H1 (cell line): ENCODE measurements around the gene MRPL20. TPM values are rescaled to one million over a fixed set of nuclear protein-coding genes. Genes with fewer than 3 reads are reported as not detected.

Experiments used
- CTCF ChIA-PET: fragments of 300-600 bp; sonication (Branson Sonifier 250); formaldehyde crosslinking; loops from one replicate; lab custom pipeline; 2021; ENCODE audit not compliant: partially characterized antibody; lab: Charles Lee
- POLR2A ChIA-PET: fragments of 300-600 bp; sonication (Branson Sonifier 250); formaldehyde crosslinking; loops from one replicate; lab custom pipeline; 2021; ENCODE audit warnings: inconsistent platforms; ENCODE audit not compliant: partially characterized antibody; lab: Charles Lee
- DNase-seq, 2 experiments: peaks; one replicate each; pipeline versions ENCODE4 v3.0.0 to v3.0.0-alpha.2; 2010 to 2022; ENCODE audit warnings: low spot score in 2 of 2, low read depth in 1 of 2, mixed read lengths in 1 of 2
- FAIRE-seq: peaks from 2 replicates; lab custom pipeline; 2011; peaks lifted over from hg19 to GRCh38; lab: Jason Lieb, UNC
- H2AFZ ChIP-seq: 2 replicates; pipeline ENCODE4 v1.8.1; 2012; ENCODE audit warnings: low read length, inconsistent platforms
- H2AK5ac ChIP-seq: 2 replicates; pipeline ENCODE4 v1.6.1; 2013; ENCODE audit warnings: low read depth, low read length
- H2BK120ac ChIP-seq: replicated peaks from 2 replicates; pipeline ENCODE3; 2013; ENCODE audit warnings: low read depth, low read length, inconsistent platforms
- H2BK12ac ChIP-seq: 2 replicates; pipeline ENCODE4 v1.6.1; 2013; ENCODE audit warnings: low read depth, low read length
- H2BK15ac ChIP-seq: 2 replicates; pipeline ENCODE4 v1.6.1; 2013; ENCODE audit warnings: low read length
- H2BK20ac ChIP-seq: 2 replicates; pipeline ENCODE4 v1.6.1; 2013; ENCODE audit warnings: low read length
- H2BK5ac ChIP-seq: 2 replicates; pipeline ENCODE4 v1.6.1; 2013; ENCODE audit warnings: low read depth, low read length
- H3K14ac ChIP-seq: 2 replicates; pipeline ENCODE4 v1.6.1; 2013; ENCODE audit warnings: inconsistent platforms; ENCODE audit not compliant: insufficient read length
- H3K18ac ChIP-seq: 2 replicates; pipeline ENCODE4 v1.6.1; 2013; ENCODE audit warnings: low read length; ENCODE audit errors: extremely low read depth
- H3K23ac ChIP-seq: 2 replicates; pipeline ENCODE4 v1.6.1; 2013; ENCODE audit warnings: inconsistent platforms; ENCODE audit not compliant: insufficient read length
- H3K23me2 ChIP-seq: 2 replicates; pipeline ENCODE4 v1.6.1; 2013; ENCODE audit warnings: low read depth, low read length
- H3K27ac ChIP-seq: 2 replicates; pipeline ENCODE4 v1.6.1; 2011; ENCODE audit warnings: low read depth, low read length, inconsistent platforms
- H3K27me3 ChIP-seq, 4 experiments: replicated peaks in 1 of 4; 1 replicate in 1 of 4; 2 replicates in 3 of 4; pipeline versions ENCODE4 v1.6.1 to v1.8.1; 2011 to 2013; ENCODE audit warnings: low read length in 3 of 4, mild to moderate bottlenecking in 3 of 4, inconsistent platforms in 2 of 4, mixed read lengths in 2 of 4, moderate library complexity in 1 of 4; ENCODE audit not compliant: control insufficient read depth in 3 of 4, insufficient read depth in 3 of 4; ENCODE audit errors: extremely low read depth in 1 of 4
- H3K36me3 ChIP-seq, 4 experiments: 2 replicates each; pipeline versions ENCODE4 v1.6.1 to v1.8.1; 2011 to 2013; ENCODE audit warnings: mild to moderate bottlenecking in 4 of 4, low read length in 3 of 4, moderate library complexity in 2 of 4, control low read depth in 1 of 4, inconsistent platforms in 1 of 4; ENCODE audit not compliant: insufficient read depth in 4 of 4, control insufficient read depth in 2 of 4
- H3K4ac ChIP-seq: replicated peaks from 2 replicates; pipeline ENCODE3; 2013; ENCODE audit warnings: low read length, low read depth, mixed read lengths, inconsistent platforms; ENCODE audit not compliant: insufficient read length
- H3K4me1 ChIP-seq, 4 experiments: replicated peaks in 1 of 4; 1 replicate in 1 of 4; 2 replicates in 3 of 4; pipeline versions ENCODE4 v1.6.1 to v1.8.1; 2011 to 2013; ENCODE audit warnings: low read length in 3 of 4, inconsistent platforms in 2 of 4, mixed read lengths in 1 of 4; ENCODE audit not compliant: insufficient read depth in 4 of 4, control insufficient read depth in 3 of 4
- H3K4me2 ChIP-seq, 2 experiments: 2 replicates each; pipeline versions ENCODE4 v1.6.1 to v1.8.1; 2011 to 2013; ENCODE audit warnings: low read depth in 2 of 2, low read length in 2 of 2, control low read depth in 1 of 2, inconsistent platforms in 1 of 2, mild to moderate bottlenecking in 1 of 2; ENCODE audit not compliant: insufficient read depth in 1 of 2
- H3K4me3 ChIP-seq, 4 experiments: fragments of 200-600, 300-600 bp in 1 of 4; sonication (generic), shearing (Covaris generic), sonication (Bioruptor Twin) in 1 of 4; 2 replicates each; pipeline versions ENCODE4 v1.5.1 to v1.8.1; 2011 to 2016; ENCODE audit warnings: low read length in 4 of 4, low read depth in 3 of 4, control low read depth in 2 of 4, inconsistent platforms in 2 of 4, mild to moderate bottlenecking in 2 of 4, mixed read lengths in 1 of 4, moderate library complexity in 1 of 4; ENCODE audit not compliant: insufficient read depth in 2 of 4; ENCODE audit errors: extremely low read depth in 1 of 4
- H3K56ac ChIP-seq: replicated peaks from 2 replicates; pipeline ENCODE3; 2013; ENCODE audit warnings: low read depth, mild to moderate bottlenecking, mixed read lengths, low read length, inconsistent platforms; ENCODE audit not compliant: insufficient read length
- H3K79me1 ChIP-seq: 2 replicates; pipeline ENCODE4 v1.6.1; 2013; ENCODE audit warnings: low read depth, low read length, control low read depth
- H3K79me2 ChIP-seq, 2 experiments: 2 replicates each; pipeline versions ENCODE4 v1.6.1 to v1.8.1; 2012 to 2013; ENCODE audit warnings: low read length in 2 of 2, mild to moderate bottlenecking in 2 of 2, inconsistent platforms in 1 of 2; ENCODE audit not compliant: insufficient read depth in 2 of 2, control insufficient read depth in 1 of 2
- H3K9ac ChIP-seq, 4 experiments: replicated peaks in 1 of 4; 1 replicate in 1 of 4; 2 replicates in 3 of 4; pipeline versions ENCODE4 v1.6.1 to v1.8.1; 2011 to 2013; ENCODE audit warnings: low read depth in 3 of 4, low read length in 3 of 4, control low read depth in 2 of 4, mild to moderate bottlenecking in 2 of 4, moderate library complexity in 2 of 4, inconsistent platforms in 1 of 4; ENCODE audit errors: extremely low read depth in 1 of 4
- H3K9me3 ChIP-seq, 2 experiments: 2 replicates each; pipeline versions ENCODE4 v1.6.1 to v1.8.1; 2012 to 2013; ENCODE audit warnings: mild to moderate bottlenecking in 2 of 2, moderate library complexity in 2 of 2, control low read depth in 1 of 2, inconsistent platforms in 1 of 2, low read depth in 1 of 2, low read length in 1 of 2, mixed read lengths in 1 of 2; ENCODE audit not compliant: insufficient read depth in 2 of 2
- H4K20me1 ChIP-seq, 2 experiments: replicated peaks in 1 of 2; 2 replicates each; pipeline versions ENCODE3 to v1.8.1; 2011 to 2013; ENCODE audit warnings: inconsistent platforms in 2 of 2, low read length in 2 of 2, mild to moderate bottlenecking in 1 of 2; ENCODE audit not compliant: insufficient read depth in 2 of 2, control insufficient read depth in 1 of 2
- H4K5ac ChIP-seq: 2 replicates; pipeline ENCODE4 v1.6.1; 2013; ENCODE audit warnings: low read length, low read depth, mixed read lengths, inconsistent platforms; ENCODE audit not compliant: insufficient read length
- H4K8ac ChIP-seq: 2 replicates; pipeline ENCODE4 v1.8.0; 2013; ENCODE audit warnings: mild to moderate bottlenecking, moderate library complexity, low read length, inconsistent platforms; ENCODE audit not compliant: insufficient read depth; ENCODE audit errors: extremely low read depth
- H4K91ac ChIP-seq: replicated peaks from 2 replicates; pipeline ENCODE3; 2013; ENCODE audit warnings: low read length, mixed read lengths, inconsistent platforms; ENCODE audit not compliant: insufficient read length
- KDM1A ChIP-seq: fragments of 200-600, 300-600 bp; sonication (generic); IDR thresholded peaks from 2 replicates; pipeline ENCODE4 v1.7.1; 2016; ENCODE audit warnings: mild to moderate bottlenecking, low read length, borderline replicate concordance
- MAX ChIP-seq: IDR thresholded peaks from 2 replicates; pipeline ENCODE4 v1.6.1; 2012; ENCODE audit warnings: inconsistent platforms
- POLR2AphosphoS5 ChIP-seq: IDR thresholded peaks from 2 replicates; pipeline ENCODE4 v1.6.1; 2011; ENCODE audit warnings: low read depth, low read length
- RAD21 ChIP-seq, 2 experiments: IDR thresholded peaks in 1 of 2; conservative IDR thresholded peaks in 1 of 2; 2 replicates each; pipeline ENCODE4 v1.6.1; 2011; ENCODE audit warnings: low read depth in 2 of 2, low read length in 2 of 2, improper control_type of control experiment in 1 of 2, inconsistent platforms in 1 of 2, mild to moderate bottlenecking in 1 of 2, moderate library complexity in 1 of 2
- TCF12 ChIP-seq: IDR thresholded peaks from 2 replicates; pipeline ENCODE4 v1.6.1; 2011; ENCODE audit warnings: low read depth, mild to moderate bottlenecking, low read length
- WGBS, 2 experiments: shearing (Covaris generic) in 1 of 2; methylation state at CpG; one replicate each; pipeline versions ENCODE4 v1.1.6 to v1.1.7; 2013 to 2015; ENCODE audit warnings: low lambda C conversion rate in 2 of 2, mixed read lengths in 2 of 2, inconsistent platforms in 1 of 2, low coverage in 1 of 2, missing lambda C conversion rate in 1 of 2; ENCODE audit not compliant: insufficient replicate concordance in 2 of 2, insufficient coverage in 1 of 2, insufficient read length in 1 of 2; ENCODE audit errors: extremely low coverage in 1 of 2, missing lambda C conversion rate in 1 of 2; 5-methylcytosine and 5-hydroxymethylcytosine counted together
- polyA plus RNA-seq, 7 experiments: library from polyadenylated mRNA; depleted of rRNA in 3 of 7; stranded (reverse) in 5 of 7; unstranded in 2 of 7; fragments of >200 nt in 5 of 7; fragments of 200-250 nt in 2 of 7; gene quantifications; 1 replicate in 5 of 7; 2 replicates in 1 of 7; 4 replicates in 1 of 7; pipeline versions ENCODE4 v1.2.1 to v1.2.3, GENCODE V29; 2011 to 2013; ENCODE audit warnings: missing spikeins in 2 of 7, mixed read lengths in 2 of 7
- total RNA-seq: library from RNA; stranded (reverse); fragmentation: NEBNext Ultra II Directional; extraction: Animal tissue kit (Norgen Biotek cat#: 25700); gene quantifications from 2 replicates; pipeline ENCODE4 v1.2.1, GENCODE V29; 2021

Gene MRPL20
- total and polyA plus RNA-seq, 2 of the 8 experiments (the other 6 are each of a cell fraction or from before 2014, with no cell fraction given): 126 to 151 TPM

- peak overlapping the region; percentile 89 for H4K5ac ChIP-seq
- peak overlapping the region; percentile 84 for H4K91ac ChIP-seq
- ChIA-PET POLR2A (interaction anchor here (0.6 to 27.7 kb wide), 17 partner anchors 8 to 163 kb away, joined by 3 to 719 read pairs (median 3); partner anchors contain the start of genes ANKRD65, AURKAIP1, C1QTNF12 and CCNL2), CTCF (interaction anchor here (0.9 to 2.7 kb wide), 7 partner anchors 8 to 96 kb away, joined by 3 to 12 read pairs (median 3); partner anchors contain the start of gene CCNL2)
- peaks cover 14 to 36% of the 10 kb centered on the region in 2 experiments for H3K79me2 ChIP-seq
- 0 out of 2 replicates have a peak, but pooled peaks have one; percentile 14 for TF ChIP-seq MAX
- no peak for TF ChIP-seq TCF12
- TF ChIP-seq POLR2AphosphoS5: no peak
- no peak for TF ChIP-seq RAD21 (IDR thresholded peaks at IDR 0.05 in 1 of 2, conservative IDR thresholded peaks at IDR 0.05 in 1 of 2; ENCODE audit: low read depth in 2 of 2, low read length in 2 of 2)
- TF ChIP-seq KDM1A: peak; percentile 48; the same call in 1 of the 2 replicates
- peak overlapping the region; percentile 39; the same call in 1 of the 2 replicates for H2BK12ac ChIP-seq
- H3K18ac ChIP-seq: peak overlapping the region; percentile 90; the same call in 1 of the 2 replicates
- no peak overlapping the region for H2BK120ac ChIP-seq
- DNase-seq (no peak), FAIRE-seq (no peak)
- 0 out of 2 replicates have a peak overlapping the region, but pooled peaks have one; percentile 24 for H2AK5ac ChIP-seq
- peak overlapping the region; percentile 94 for H4K8ac ChIP-seq
- peaks cover 5% of the 10 kb centered on the region; the same call in 1 of the 2 replicates for H3K23me2 ChIP-seq
- peaks cover 2 to 7% of the 10 kb centered on the region in 2 experiments for H4K20me1 ChIP-seq
- H3K4ac ChIP-seq: peak overlapping the region; percentile 85
- H3K9ac ChIP-seq: peak overlapping the region; percentile 90 to 96 (median 92)
- H3K4me3 ChIP-seq: peak overlapping the region; percentile 91 to 99 (median 93)
- peaks cover 8 to 18% (median 14%) of the 10 kb centered on the region in 4 experiments for H3K4me1 ChIP-seq
- H3K4me2 ChIP-seq: peak overlapping the region; percentile 63 to 86
- H3K27ac ChIP-seq: peak overlapping the region; percentile 94
- H3K79me1 ChIP-seq: peaks cover 7% of the 10 kb centered on the region
- H3K27me3 ChIP-seq: no peaks in the 10 kb centered on the region
- H3K23ac ChIP-seq: no peak overlapping the region
- peaks cover 4 to 7% of the 10 kb centered on the region in 2 experiments; a peak in 1 of 4 replicates for H3K9me3 ChIP-seq
- H2BK15ac ChIP-seq: no peak overlapping the region
- H2BK20ac ChIP-seq: no peak overlapping the region
- peak overlapping the region; percentile 88 for H2BK5ac ChIP-seq
- WGBS, 2 experiments: 9% methylated on average over 39 of the region's 41 CpGs; no CpG with 5 or more reads in 1 of the 2 experiments
- H3K56ac ChIP-seq: peak overlapping the region; percentile 92
- peaks cover 7 to 47% (median 16%) of the 10 kb centered on the region in 4 experiments for H3K36me3 ChIP-seq
- no peak overlapping the region for H2AFZ ChIP-seq
- no peak overlapping the region for H3K14ac ChIP-seq
Observed at GRCh38 chr1:1407636-1408318, 684 bp upstream of the MRPL20 start.
